ENCODE data around the gene ANKRD60.

The ANKRD60 gene

DNA sequence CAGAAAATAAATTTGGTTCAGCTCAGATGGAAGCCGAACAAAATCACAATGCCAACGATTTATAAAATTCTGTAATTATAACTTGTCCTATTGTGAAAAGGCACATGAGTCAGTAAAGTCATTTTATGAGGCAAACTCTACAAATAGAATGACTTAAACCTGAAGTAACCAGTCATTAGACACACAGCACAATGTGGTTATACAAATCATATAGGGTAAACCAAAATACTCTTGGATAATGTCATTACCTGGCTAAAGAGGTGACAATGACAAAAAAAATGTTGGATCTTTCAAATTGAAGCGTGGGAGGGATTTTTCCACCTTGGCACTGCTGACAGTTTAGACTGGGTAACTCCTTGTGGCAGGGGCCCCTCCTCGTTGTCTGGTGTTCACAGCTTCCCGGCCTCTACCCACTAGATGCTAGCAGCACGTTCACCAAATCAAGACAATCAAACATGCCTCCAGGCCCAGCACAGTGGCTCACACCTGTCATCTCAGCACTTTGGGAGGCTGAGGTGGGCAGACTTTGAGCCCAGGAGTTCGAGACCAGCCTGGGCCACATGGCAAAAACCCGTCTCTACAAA lies 5.0 kb downstream of the ANKRD60 start:
- no peak for DNase-seq (ENCODE audit: low read depth in 3 of 3)

DNA sequence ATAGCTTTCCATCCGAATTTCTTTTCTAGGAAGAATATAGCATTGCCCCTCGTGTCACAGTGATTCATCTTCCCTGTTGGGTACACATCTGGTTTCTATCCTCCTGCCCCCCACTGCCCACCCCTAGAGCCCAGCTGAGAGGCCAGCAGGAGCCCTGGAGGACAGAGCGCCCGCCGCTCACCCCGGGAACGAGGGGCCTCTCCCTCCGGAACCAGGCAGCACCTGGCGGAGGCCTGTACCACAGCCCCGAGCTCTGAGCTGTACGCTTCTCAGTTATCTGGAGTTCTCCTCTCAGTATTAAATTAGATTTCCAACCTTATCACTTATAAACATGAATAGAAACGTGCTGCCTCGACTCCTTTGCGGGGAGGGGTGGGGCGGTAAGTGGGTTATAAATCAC lies 6.0 kb downstream of the ANKRD60 start:
- DNase-seq (ENCODE audit: low read depth in 3 of 3): no peak

DNA sequence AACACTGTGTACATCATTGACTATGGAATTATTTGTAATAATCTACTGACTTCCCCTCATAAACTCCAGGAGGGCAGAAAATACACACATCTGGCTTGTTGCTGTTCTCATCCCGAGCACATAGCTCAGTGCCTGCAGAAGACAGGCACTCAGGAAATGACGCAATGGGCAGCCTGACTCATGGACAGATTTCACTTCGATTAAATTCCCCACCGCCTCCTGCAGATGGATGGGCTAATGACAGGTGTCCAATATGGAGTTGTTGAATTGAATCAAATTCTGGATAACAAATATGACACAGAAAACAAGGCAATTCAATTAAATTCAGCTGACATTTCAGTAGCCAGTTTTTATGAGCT lies 9.1 kb downstream of the ANKRD60 start:
- DNase-seq (ENCODE audit: low read depth in 3 of 3): no peak

DNA sequence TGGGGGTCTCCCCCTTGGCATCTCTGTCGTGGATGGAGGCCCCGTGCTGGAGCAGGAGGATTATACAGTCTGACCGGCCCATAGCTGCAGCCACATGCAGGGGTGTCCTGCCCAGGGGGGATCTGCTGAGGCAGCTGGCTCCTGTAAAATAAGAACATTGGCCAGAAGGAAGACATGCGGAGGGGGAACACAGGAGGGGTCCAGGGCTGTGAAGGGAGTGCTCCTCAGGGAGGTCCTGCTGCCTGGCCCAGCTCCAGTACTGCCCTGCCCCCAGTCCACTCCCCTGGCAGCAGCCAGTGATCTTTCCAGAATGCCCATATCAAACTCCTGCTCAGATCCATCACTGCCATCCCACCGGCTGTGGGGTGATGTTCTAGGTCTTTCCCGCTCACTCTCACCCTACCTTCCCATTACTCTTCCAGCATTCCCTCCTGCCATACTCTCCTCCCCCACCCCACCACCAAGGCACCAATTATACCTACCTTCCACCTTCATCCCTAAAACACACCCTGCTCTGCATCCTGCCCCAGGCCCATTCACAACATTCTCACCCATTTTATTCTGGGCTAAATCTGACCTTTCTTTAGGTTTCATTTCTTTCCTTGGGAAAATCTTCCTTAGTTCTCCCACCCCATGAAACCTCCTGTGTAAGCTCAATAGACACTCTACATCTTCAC lies 9.7 kb downstream of the ANKRD60 start:
- no peak for DNase-seq (ENCODE audit: low read depth in 3 of 3)

DNA sequence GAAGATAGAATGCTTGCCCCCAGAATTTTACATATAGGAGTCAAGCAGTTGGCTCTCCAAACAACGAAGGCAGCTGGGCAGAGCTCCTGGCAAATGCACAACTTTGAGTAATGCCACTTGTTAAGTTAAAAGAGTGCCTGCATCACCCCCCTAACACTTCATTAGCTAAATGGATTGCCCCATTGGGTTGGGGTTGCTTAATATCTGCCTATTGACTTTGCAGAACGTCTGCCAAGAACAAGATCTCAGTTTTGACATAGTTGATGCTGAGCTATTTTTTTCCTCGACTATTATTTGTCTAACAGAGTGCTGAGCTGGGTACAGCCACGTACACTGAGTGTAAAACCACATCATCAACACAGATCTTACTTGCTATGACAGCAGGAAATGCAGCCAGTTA lies 12.1 kb downstream of the ANKRD60 start:
- DNase-seq (ENCODE audit: low read depth in 3 of 3): no peak

GRCh38 chr20:58215116-58215515 lies 13.3 kb downstream of the ANKRD60 start:
- no peak for DNase-seq (ENCODE audit: low read depth in 3 of 3)

DNA sequence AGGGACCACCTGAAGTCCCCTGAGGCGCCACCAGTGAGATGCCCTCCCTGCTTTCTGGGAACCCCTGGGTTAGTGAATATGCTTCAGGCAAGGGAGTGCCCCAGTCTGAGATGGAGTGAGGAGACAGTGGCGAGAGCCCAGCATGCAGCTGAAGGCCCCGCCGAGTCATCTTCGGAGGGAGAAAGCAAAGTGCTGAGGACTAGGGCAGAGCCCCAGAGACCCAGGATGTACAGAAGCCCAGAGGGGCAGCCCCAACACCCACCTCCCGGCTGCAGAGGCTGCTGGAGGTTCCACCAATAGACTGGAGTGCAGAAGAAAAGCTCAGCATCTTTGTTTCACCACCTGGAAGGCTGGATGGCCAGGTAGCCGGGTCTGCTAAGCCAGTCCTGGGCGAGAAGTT lies 14.1 kb downstream of the ANKRD60 start:
- no peak for DNase-seq (ENCODE audit: low read depth in 3 of 3)

DNA sequence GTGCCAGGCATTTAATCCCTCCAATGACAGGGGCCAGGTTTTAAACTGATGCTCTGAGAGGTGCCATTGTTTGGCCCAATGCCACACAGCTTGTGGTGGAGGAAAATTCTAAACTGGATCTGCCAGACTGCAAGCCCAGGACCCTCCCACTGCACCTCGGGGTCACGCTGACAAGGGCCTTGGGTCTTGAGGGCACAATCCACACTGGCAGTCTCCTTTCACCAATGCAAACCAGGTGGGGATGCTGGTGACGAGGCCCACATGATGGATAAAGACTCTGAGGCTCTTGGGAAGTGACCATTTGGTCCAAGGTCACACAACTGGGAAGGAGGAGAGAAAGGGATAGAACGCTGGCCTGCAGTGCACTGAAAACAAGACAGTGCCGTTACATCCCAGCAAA lies 14.7 kb downstream of the ANKRD60 start:
- DNase-seq (ENCODE audit: low read depth in 3 of 3): no peak

- DNase-seq (ENCODE audit: low read depth in 3 of 3): no peak
These were observed 15.3 kb downstream of the ANKRD60 start for GRCh38 chr20:58213121-58213520.

- no peak for DNase-seq (ENCODE audit: low read depth in 3 of 3)
These were observed 15.8 kb downstream of the ANKRD60 start for GRCh38 chr20:58212636-58213035.

DNA sequence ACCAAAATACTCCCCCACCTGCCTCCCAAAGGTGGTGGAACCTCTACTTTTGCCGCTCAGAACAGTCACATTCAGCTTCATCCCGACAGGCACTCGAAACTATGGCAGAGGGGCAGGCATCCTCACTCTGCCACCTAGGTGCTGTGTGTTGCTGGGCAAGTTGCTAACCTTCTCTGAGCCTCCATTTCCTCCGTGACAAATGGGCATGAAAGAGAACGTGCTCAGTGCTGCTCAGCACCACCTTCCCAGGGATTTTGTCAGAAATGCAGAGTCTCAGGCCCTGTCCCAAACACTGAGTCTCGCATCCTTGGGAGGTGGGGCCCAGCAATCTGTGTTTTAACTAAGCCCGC lies 18.1 kb downstream of the ANKRD60 start:
- no peak for DNase-seq (ENCODE audit: low read depth in 3 of 3)

- peak; percentile 72 to 83 (median 80) for DNase-seq (ENCODE audit: low read depth in 3 of 3)
These were observed 18.6 kb downstream of the ANKRD60 start for GRCh38 chr20:58209652-58210397.

DNA sequence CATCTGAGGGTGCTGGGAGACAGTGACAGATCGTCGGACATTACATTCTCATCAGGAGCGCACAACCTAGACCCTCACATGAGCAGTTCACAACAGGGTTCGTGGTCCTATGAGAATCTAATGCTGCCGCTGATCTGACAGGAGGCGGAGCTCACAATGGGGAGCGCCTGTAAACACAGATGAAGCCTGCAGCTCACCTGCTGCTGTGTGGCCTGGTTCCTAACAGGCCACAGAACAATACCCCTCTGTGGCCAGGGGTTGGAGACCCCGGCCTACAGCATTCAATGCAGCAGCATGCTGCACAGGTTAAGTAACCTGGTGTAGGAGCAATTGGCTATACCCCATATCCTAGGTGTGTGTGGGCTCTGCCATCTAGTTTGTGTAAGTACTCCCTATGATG lies 19.5 kb downstream of the ANKRD60 start:
- DNase-seq (ENCODE audit: low read depth in 3 of 3): no peak

DNA sequence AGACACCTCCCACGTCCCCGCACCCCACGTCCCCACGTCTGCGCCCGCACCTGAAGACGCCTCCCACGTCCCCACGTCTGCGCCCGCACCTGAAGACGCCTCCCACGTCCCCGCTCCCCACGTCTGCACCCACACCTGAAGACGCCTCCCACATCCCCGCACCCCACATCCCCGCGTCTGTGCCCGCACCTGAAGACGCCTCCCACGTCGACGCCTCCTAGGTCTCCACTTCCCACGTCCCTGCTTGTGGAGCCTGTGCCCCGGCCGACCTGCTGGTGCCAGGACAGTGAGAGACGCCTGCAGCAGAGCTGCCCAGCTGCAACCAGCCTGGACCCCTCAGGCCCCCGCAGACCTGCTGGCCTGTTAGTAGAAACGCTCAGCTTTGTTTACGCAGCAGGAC lies 22.6 kb downstream of the ANKRD60 start:
- DNase-seq (ENCODE audit: low read depth in 3 of 3): no peak

- DNase-seq (ENCODE audit: low read depth in 3 of 3): no peak
These were observed 26.4 kb downstream of the ANKRD60 start for GRCh38 chr20:58202044-58202443.

DNA sequence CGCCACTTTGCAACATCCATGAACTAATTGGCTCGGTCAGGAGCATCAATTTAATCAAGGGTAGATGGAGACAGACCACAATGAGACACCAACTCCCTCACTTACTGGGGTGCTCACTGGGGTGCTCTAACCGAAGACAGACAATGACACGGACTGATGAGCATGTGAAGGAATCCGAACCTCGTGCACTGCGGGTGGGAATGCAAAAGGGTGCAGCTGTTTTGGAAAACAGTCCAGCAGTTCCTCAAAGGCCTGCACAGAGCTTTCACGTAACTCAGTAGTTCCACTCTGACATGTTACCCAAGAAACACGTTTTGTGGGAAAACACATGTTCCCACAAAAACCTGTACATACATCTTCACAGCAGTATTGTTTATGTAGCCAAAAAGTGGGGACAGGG lies 26.8 kb downstream of the ANKRD60 start:
- DNase-seq (ENCODE audit: low read depth in 3 of 3): no peak

DNA sequence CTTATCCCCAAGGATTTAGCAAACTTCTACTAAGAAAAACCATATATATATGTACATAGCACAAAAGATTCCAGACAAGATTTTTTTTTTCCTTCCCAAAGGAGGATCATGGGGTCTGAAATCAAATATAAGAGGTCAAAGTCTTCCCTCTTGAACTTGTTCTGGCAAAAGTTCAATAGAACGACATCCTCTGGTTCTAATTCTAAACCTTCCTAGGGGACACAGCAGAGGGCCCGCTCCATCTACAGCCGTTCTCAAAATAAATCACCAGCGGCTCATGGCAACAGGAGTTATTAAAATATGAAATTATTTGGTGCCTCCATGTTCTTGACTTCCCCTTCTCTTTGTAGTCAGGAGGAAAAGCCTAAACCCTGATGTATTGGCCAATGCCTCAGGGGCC lies 29.0 kb downstream of the ANKRD60 start:
- no peak for DNase-seq (ENCODE audit: low read depth in 3 of 3)

DNA sequence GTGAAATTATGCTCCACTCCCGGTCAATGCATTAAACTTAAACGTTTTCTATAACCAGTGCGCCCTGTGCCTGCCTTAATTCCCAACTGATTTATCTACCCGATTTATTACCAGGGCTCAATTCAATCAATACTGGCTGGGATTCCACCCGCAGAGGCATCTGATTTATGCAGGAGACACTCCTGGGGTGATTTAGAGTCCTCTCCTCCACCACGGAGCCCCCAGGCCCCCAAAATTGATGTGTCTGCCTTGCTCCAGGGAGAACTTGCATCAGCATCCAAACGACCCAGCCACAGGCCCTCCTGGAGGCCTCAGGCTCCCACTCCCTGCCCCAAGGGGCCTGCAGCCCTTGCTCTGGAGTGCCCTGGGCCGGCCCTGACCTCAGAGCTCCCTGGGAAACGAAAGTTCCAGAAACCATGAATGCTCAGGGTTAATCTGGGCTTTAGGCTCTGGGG lies 29.5 kb downstream of the ANKRD60 start:
- DNase-seq (ENCODE audit: low read depth in 3 of 3): no peak

GRCh38 chr20:58198384-58198783 lies 30.1 kb downstream of the ANKRD60 start:
- no peak for DNase-seq (ENCODE audit: low read depth in 3 of 3)

DNA sequence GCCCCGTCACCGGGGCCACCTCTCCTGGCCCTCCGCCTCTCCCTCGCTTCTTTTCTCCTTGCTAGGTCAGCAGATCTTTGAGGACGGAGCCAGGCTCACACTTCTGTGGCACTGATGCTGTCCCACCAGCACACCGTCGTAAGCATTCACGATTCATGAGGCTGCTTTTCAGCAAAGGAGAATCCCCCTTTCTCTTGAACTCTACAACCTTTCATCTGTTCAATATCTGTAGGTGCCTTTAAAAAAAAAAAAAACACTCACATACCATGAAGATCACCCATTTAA lies 31.3 kb downstream of the ANKRD60 start:
- no peak for DNase-seq (ENCODE audit: low read depth in 3 of 3)

- DNase-seq (ENCODE audit: low read depth in 3 of 3): no peak
These were observed 31.9 kb downstream of the ANKRD60 start for GRCh38 chr20:58196402-58197184.

DNA sequence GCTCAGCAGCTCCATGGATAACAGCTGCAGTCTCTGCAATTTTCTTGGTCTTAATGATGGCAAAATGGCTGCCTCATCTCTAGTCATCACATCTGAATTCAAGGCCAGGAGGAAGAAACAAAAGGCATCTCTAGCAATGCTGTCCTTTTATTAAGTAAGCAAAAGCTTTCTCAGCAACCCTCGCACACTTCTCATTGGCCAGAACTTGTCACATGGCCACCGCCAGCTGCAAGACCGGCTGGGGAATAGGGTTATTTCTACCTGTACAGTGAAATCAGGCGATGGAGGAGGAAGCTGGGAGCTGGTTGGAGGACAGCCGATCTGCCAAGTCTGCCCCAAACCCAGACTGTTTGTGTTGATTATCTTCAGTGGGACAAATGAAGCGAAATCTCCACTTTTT lies 33.4 kb downstream of the ANKRD60 start:
- DNase-seq (ENCODE audit: low read depth in 3 of 3): no peak

All from stimulated activated CD4-positive, alpha-beta T cell treated with anti-CD3 and anti-CD28 coated beads, TNF-alpha, amount 100 ng/mL, for 48 hours (primary cell).